NCI-H1105 (cell line): ENCODE data around the gene DTX1.
"Not testable (repeated sequence)": the region's sequence is repeated elsewhere in the genome, so short reads cannot be mapped to it uniquely, and the experiment has no call there.

ENCODE experiments used
- DNase-seq: peaks from one replicate; lab custom pipeline; 2025; lab: John Stamatoyannopoulos, UW

Gene DTX1

DNA sequence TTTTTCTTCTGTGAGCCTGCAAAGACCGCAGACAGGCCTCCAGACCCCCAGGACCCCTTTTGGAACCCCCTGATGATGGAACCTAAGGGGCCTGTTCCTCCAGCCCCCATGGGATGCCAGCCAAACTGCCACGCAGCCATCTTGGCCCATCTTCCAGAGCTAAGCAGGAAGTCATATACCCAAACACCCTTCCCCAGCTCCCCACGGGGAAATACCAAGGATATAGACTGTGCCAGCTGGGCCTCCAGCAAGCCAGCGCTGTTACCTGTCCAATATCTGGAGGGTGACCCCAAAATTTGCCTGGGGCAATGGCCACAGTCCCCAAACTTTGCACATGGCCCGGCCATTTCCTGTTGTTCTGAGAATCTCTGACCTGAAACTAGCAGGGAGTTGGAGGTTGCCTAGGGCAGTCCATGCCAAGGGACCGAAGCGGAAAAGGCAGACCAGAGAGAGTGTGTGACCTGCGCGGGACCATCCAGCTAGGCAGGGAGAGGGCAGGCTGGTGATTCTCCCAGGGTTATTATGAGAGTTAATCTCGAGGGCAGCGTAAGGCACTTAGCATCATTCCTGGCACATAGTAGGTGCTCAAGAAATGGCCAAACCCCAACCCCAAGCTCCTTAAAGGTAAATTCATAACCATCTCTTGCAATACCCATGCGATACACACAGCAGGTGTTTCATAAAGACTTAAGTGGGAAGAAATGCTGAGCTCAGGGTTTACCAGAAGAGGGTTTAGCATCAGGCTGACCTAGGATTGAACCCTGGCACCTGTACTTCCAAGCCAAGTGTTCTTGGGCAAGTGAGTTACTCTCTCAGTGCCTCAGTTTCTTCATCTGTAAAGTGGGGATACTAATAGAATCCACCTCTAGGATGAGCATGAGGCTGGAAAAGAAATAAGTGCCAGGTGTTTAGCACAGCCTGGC lies 81.6 kb downstream of the DTX1 start:
- no peak for DNase-seq

DNA sequence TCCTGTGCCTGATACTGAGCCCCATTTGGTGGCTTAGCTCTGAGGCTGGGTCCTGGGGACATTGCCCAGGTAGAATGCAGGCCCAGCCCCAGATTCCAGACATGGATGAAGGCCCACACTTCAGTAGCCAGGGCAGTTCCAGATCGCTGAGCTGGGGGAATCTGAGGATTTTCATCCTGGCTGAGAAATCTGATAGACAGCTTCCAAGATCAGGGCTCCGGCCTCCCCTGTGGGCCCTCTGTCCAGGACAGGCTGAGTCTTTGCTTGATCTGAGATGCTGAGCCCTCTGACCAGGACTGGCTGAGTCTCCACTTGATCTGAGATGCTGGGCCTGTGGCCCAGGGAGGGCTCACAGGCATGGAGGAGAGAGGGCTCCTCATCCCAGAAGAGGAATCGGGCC lies 82.3 kb downstream of the DTX1 start:
- no peak for DNase-seq

DNA sequence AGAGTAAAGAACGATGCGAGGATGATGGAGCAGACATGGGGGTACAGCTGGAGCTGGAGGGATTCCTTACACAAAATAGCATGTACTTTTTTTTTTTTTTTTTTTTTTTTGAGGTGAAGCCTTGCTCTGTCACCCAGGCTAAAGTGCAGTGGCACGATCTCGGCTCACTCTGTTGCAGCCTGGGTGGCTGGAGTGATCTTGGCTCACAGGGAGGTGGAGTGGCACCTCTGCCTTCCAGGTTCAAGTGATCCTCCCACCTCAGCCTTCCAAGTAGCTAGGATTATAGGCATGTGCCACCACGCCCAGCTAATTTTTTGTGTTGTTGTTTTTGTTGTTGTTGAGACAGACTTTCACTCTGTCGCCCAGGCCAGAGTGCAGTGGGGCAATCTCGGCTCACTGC lies 84.2 kb downstream of the DTX1 start:
- no peak for DNase-seq

DNA sequence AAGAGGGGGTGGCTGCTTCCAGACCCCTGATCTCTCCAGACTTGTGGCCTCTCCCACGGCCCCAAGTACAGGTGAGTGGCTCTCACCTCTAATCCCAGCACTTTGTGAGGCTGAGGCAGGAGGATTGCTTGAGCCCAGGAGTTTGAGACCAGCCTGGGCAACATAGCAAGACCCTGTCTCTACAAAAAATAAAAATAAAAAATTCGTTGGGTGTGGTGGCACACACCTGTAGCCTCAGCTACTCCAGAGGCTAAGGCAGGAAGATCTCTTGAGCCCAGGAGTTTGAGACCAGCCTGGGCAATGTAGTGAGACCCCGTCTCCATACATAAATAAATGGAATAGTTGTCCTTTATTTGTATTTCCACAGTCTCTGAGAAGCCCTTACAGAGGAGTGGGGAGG lies 85.2 kb downstream of the DTX1 start:
- not testable (repeated sequence) for DNase-seq

DNA sequence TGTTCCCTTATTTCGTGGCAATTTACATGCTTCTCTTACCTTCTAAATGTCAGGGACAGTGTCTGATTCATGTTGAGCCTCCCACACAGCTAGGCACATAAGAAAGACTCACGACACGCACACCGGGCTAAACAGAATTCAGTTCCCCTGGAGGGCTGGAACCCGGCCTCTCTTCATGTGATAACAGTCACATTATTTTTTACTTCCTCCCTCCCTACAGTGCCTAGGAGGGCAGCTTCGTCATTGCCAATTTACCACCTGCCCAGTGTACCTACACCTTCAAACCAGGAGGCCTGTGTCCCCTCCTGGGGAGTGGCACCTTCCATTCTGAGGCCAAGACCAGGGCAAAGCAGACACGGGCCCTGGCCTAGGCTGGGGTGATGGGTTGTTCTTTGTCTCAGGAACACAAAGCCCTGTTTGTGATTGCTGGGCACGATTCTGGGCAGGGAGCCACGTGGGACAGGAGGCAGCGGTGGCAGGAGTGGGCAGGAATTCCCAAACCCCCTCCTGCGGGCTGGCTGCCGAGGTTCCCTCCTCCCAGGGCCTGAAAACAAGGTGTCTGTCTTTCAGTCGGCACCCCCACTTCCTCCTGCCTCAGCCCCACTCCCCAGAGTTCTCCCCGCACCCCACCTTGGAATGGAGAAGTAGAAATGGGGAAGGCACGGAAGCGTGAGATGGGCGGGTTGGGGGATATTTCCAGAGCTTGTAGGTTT lies 85.8 kb downstream of the DTX1 start:
- DNase-seq = peak; percentile 27

DNA sequence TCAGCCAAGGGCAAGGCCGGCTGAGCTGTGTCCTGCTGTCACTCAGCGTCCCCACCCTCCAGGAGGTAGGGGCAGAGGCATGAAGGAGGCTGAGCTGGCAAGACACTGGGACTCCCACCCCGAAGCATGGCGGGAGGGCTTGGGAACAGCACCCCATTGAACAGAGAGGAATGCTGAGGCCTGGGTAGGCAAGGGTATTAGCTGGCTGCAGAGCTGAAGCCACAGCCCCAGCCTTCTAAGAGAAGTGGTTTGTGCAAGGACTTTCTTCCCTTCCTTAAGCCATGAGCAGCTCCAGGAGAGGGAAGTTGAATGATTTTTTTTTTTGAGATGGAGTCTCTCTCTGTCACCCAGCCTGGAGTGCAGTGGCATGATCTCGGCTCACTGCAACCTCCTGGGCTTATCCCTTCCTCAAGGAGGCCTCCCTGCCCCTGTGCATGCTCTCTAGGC lies 86.4 kb downstream of the DTX1 start:
- no peak for DNase-seq

DNA sequence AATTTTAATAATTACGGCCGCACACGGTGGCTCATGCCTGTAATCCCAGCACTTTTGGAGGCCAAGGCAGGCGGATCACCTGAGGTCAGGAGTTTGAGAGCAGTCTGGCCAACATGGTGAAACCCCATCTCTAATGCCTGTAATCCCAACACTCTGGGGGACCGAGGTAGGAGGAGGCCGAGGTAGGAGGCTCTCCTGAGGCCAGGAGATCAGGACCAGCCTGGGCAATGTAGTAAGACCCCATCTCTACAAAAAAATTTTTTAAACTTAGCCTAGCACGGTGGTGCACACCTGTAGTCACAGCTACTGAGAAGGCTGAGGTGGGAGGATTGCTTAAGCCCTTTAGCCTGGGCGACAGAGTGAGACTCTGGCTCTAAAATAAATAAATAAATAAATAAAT lies 87.4 kb downstream of the DTX1 start:
- DNase-seq = no peak

DNA sequence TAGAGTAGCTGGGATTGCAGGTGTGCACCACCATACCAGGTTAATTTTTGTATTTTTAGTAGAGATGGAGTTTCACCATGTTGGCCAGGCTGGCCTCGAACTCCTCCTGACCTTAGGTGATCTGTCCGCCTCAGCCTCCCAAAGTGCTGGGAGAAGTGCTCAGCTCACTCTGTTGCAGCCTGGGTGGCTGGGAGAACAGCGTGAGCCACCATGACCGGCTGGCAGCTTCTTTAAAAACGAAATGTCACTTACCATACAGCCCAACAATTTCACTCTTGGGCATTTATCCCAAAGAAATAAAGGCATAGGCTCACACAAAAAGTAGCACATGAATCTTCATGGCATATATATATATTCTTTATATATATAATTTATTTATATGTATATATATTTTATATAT lies 88.3 kb downstream of the DTX1 start:
- no peak for DNase-seq

DNA sequence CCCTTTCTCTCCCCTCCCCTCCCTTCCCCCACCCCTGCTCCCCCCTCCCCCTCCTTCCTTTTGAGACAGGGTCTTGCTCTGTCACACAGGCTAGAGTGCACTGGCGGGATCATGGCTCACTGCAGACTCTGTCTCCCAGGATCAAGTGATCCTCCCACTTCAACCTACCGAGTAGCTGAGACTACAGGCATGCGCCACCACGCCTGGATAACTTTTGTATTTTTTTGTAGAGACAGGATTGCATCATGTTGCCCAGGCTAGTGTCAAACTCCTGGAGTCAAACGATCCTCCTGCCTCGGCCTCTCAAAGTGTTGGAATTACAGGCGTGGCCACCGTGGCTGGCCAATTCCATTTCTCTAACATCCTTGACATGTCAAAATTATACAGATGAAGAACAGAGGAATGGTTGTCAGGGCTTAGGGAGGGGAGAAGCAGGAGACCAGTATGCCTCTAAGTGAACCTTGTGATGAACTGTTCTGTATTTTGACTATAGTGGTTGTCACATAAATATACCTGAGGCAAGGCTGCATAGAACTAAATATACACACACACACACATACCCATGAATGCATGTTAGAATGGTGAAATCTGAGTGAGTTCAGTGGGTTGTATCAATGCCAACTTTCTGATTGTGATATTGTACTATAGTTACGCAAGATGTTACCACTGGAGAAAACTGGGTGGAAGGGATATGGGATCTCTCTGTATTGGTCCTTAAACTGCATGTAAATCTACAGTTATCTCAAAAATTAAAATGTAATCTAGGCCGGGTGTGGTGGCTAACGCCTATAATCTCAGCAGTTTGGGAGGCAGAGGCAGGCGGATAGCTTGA lies 89.4 kb downstream of the DTX1 start:
- DNase-seq = no peak

DNA sequence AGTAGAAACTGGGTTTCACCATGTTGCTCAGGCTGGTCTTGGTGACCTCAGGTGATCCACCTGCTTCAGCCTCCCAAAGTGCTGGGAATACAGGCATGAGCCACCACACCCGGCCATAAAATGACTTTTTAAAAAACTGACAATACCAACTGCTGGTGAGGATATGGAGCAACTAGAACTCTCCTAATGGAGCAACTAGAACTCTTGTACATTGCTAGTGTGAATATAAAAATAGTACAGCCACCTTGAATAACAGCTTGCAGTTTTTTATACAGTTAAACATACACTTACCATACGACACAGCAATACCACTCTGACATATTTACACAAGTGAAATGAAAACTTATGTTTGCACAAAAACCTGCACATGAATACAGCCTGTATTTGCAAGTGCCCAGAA lies 90.5 kb downstream of the DTX1 start:
- no peak for DNase-seq
